ENCODE results near the gene NPHS2. TPM values are rescaled to one million over a fixed set of nuclear protein-coding genes. Genes with fewer than 3 reads are reported as not detected.

NPHS2 gene
- total RNA-seq = not detected in 2 replicates

GRCh38 chr1:179575497-179576314 lies at the start of gene NPHS2:
NPHS2 (minus strand) TSS chr1:179575948; CDS start chr1:179575864, 84 bp downstream.
- Mint-ChIP-seq H3K4me1 (peaks cover 2% of the 10 kb centered on the region), H3K27ac (no peak within 1 kb of the TSS), H3K4me3 (no peak within 1 kb of the TSS), H3K9me3 (no peaks in the 10 kb centered on the region), H3K36me3 (ENCODE audit: low read depth) (no peaks in the 10 kb centered on the region), H3K27me3 (peaks cover 46% of the 10 kb centered on the region)
- no peak for DNase-seq
- intact Hi-C loops (cut with micrococcal nuclease) = no loop called here

GRCh38 chr1:179612361-179612760 lies 36.6 kb upstream of the NPHS2 start:
- DNase-seq = no peak
- H3K27me3 Mint-ChIP-seq = peaks cover 2% of the 10 kb centered on the region
- H3K9me3 Mint-ChIP-seq = no peaks in the 10 kb centered on the region
- H3K36me3 Mint-ChIP-seq (ENCODE audit: low read depth) = no peaks in the 10 kb centered on the region
- no peaks in the 10 kb centered on the region for H3K4me1 Mint-ChIP-seq
- intact Hi-C loops (cut with micrococcal nuclease) = no loop called here
- no peak overlapping the region for H3K4me3 Mint-ChIP-seq
- H3K27ac Mint-ChIP-seq = no peak overlapping the region

- Mint-ChIP-seq H3K27me3 (peaks cover 17% of the 10 kb centered on the region), H3K4me3 (no peak overlapping the region), H3K27ac (no peak overlapping the region), H3K4me1 (no peaks in the 10 kb centered on the region), H3K36me3 (ENCODE audit: low read depth) (no peaks in the 10 kb centered on the region), H3K9me3 (no peaks in the 10 kb centered on the region)
- DNase-seq = no peak
- intact Hi-C loops (cut with micrococcal nuclease) = no loop called here
Observed at GRCh38 chr1:179601093-179601492, 25.3 kb upstream of the NPHS2 start.

- Mint-ChIP-seq H3K9me3 (no peaks in the 10 kb centered on the region), H3K36me3 (ENCODE audit: low read depth) (no peaks in the 10 kb centered on the region), H3K27ac (no peak overlapping the region), H3K4me3 (no peak overlapping the region), H3K27me3 (peaks cover 19% of the 10 kb centered on the region), H3K4me1 (no peaks in the 10 kb centered on the region)
- intact Hi-C loops (cut with micrococcal nuclease) = no loop called here
- peak; percentile 59 for DNase-seq
Observed at GRCh38 chr1:179599623-179600249, 24.0 kb upstream of the NPHS2 start.

GRCh38 chr1:179598631-179599030 lies 22.9 kb upstream of the NPHS2 start:
- Mint-ChIP-seq H3K9me3 (no peaks in the 10 kb centered on the region), H3K27ac (no peak overlapping the region), H3K36me3 (ENCODE audit: low read depth) (no peaks in the 10 kb centered on the region), H3K4me1 (no peaks in the 10 kb centered on the region), H3K4me3 (no peak overlapping the region), H3K27me3 (peaks cover 18% of the 10 kb centered on the region)
- intact Hi-C loops (cut with micrococcal nuclease) = no loop called here
- no peak for DNase-seq

- no peaks in the 10 kb centered on the region for H3K4me1 Mint-ChIP-seq
- H3K36me3 Mint-ChIP-seq (ENCODE audit: low read depth) = no peaks in the 10 kb centered on the region
- H3K9me3 Mint-ChIP-seq = no peaks in the 10 kb centered on the region
- H3K27me3 Mint-ChIP-seq = peaks cover 39% of the 10 kb centered on the region
- no peak within 1 kb of the TSS for H3K4me3 Mint-ChIP-seq
- intact Hi-C loops (cut with micrococcal nuclease) = no loop called here
- H3K27ac Mint-ChIP-seq = no peak within 1 kb of the TSS
- DNase-seq = no peak
Observed at GRCh38 chr1:179591592-179592580, 16.1 kb upstream of the NPHS2 start, which contains the start of gene TDRD5. TDRD5 (plus strand) TSS chr1:179591832; CDS start chr1:179592616, 784 bp downstream.

GRCh38 chr1:179591253-179591591 lies 15.5 kb upstream of the NPHS2 start:
- Mint-ChIP-seq H3K4me1 (no peaks in the 10 kb centered on the region), H3K27me3 (peaks cover 38% of the 10 kb centered on the region), H3K9me3 (no peaks in the 10 kb centered on the region), H3K4me3 (no peak overlapping the region), H3K36me3 (ENCODE audit: low read depth) (no peaks in the 10 kb centered on the region), H3K27ac (no peak overlapping the region)
- DNase-seq = no peak
- intact Hi-C loops (cut with micrococcal nuclease) = no loop called here

- Mint-ChIP-seq H3K27me3 (peaks cover 41% of the 10 kb centered on the region), H3K4me3 (no peak overlapping the region), H3K27ac (no peak overlapping the region), H3K4me1 (no peaks in the 10 kb centered on the region), H3K9me3 (no peaks in the 10 kb centered on the region), H3K36me3 (ENCODE audit: low read depth) (no peaks in the 10 kb centered on the region)
- no peak for DNase-seq
- intact Hi-C loops (cut with micrococcal nuclease) = no loop called here
Observed at GRCh38 chr1:179590671-179591070, 14.9 kb upstream of the NPHS2 start.

- Mint-ChIP-seq H3K4me3 (no peak overlapping the region), H3K36me3 (ENCODE audit: low read depth) (no peaks in the 10 kb centered on the region), H3K4me1 (no peaks in the 10 kb centered on the region), H3K9me3 (no peaks in the 10 kb centered on the region), H3K27ac (no peak overlapping the region), H3K27me3 (peaks cover 45% of the 10 kb centered on the region)
- DNase-seq = no peak
- intact Hi-C loops (cut with micrococcal nuclease) = no loop called here
Observed at GRCh38 chr1:179589509-179589908, 13.8 kb upstream of the NPHS2 start.

- Mint-ChIP-seq H3K27ac (no peak overlapping the region), H3K4me1 (no peaks in the 10 kb centered on the region), H3K4me3 (no peak overlapping the region), H3K27me3 (peaks cover 47% of the 10 kb centered on the region), H3K36me3 (ENCODE audit: low read depth) (no peaks in the 10 kb centered on the region), H3K9me3 (no peaks in the 10 kb centered on the region)
- intact Hi-C loops (cut with micrococcal nuclease) = no loop called here
- DNase-seq = no peak
Observed at GRCh38 chr1:179588425-179589024, 12.8 kb upstream of the NPHS2 start.

- Mint-ChIP-seq H3K4me1 (no peaks in the 10 kb centered on the region), H3K36me3 (ENCODE audit: low read depth) (no peaks in the 10 kb centered on the region), H3K27me3 (peaks cover 41% of the 10 kb centered on the region), H3K9me3 (no peaks in the 10 kb centered on the region), H3K4me3 (no peak overlapping the region), H3K27ac (no peak overlapping the region)
- DNase-seq = no peak
- intact Hi-C loops (cut with micrococcal nuclease) = no loop called here
Observed at GRCh38 chr1:179587336-179587735, 11.6 kb upstream of the NPHS2 start.

- DNase-seq = no peak
- Mint-ChIP-seq H3K4me1 (no peaks in the 10 kb centered on the region), H3K4me3 (no peak overlapping the region), H3K27ac (no peak overlapping the region), H3K27me3 (peaks cover 39% of the 10 kb centered on the region), H3K9me3 (no peaks in the 10 kb centered on the region), H3K36me3 (ENCODE audit: low read depth) (no peaks in the 10 kb centered on the region)
- intact Hi-C loops (cut with micrococcal nuclease) = no loop called here
Observed at GRCh38 chr1:179586107-179586823, 10.5 kb upstream of the NPHS2 start.

GRCh38 chr1:179583771-179584320 lies 8.1 kb upstream of the NPHS2 start:
- H3K36me3 Mint-ChIP-seq (ENCODE audit: low read depth) = no peaks in the 10 kb centered on the region
- H3K9me3 Mint-ChIP-seq = no peaks in the 10 kb centered on the region
- peaks cover 31% of the 10 kb centered on the region for H3K27me3 Mint-ChIP-seq
- intact Hi-C loops (cut with micrococcal nuclease) = no loop called here
- H3K4me3 Mint-ChIP-seq = no peak overlapping the region
- DNase-seq = no peak
- H3K27ac Mint-ChIP-seq = no peak overlapping the region
- no peaks in the 10 kb centered on the region for H3K4me1 Mint-ChIP-seq

Measured in activated CD4-positive, alpha-beta T cell treated with anti-CD3 and anti-CD28 coated beads, Interleukin-2, amount 10 ng/mL, durations not matched to agents 24 days and 14 days (primary cell).